HG03442 (cell line): ENCODE data around the gene COL2A1.
A peak's percentile ranks its signal among the peaks of the same experiment; 100 is the strongest.

Source experiments
- ATAC-seq: cut with Tn5 transposase; IDR thresholded peaks from one replicate; pipeline ENCODE4 v1.9.1; 2021; ENCODE audit warnings: mild to moderate bottlenecking, moderate library complexity; ENCODE audit not compliant: unreplicated experiment

The COL2A1 gene

GRCh38 chr12:47991106-47992061 lies 12.9 kb downstream of the COL2A1 start:
- no peak for ATAC-seq

GRCh38 chr12:47990351-47991105 lies 13.7 kb downstream of the COL2A1 start:
- peak; percentile 93 for ATAC-seq

GRCh38 chr12:47989666-47990065 lies 14.6 kb downstream of the COL2A1 start:
- no peak for ATAC-seq

GRCh38 chr12:47989023-47989417 lies 15.3 kb downstream of the COL2A1 start:
- no peak for ATAC-seq

GRCh38 chr12:47988073-47989022 lies 15.9 kb downstream of the COL2A1 start:
- no peak for ATAC-seq

- no peak for ATAC-seq
Observed at GRCh38 chr12:47987411-47988072, 16.7 kb downstream of the COL2A1 start.

GRCh38 chr12:47986832-47987231 lies 17.4 kb downstream of the COL2A1 start:
- ATAC-seq, result no peak

GRCh38 chr12:47986291-47986660 lies 18.0 kb downstream of the COL2A1 start:
- ATAC-seq, result no peak

- no peak for ATAC-seq
Observed at GRCh38 chr12:47985596-47986290, 18.5 kb downstream of the COL2A1 start.

- ATAC-seq, result no peak
Observed at GRCh38 chr12:47984331-47984801, 19.9 kb downstream of the COL2A1 start.

- no peak for ATAC-seq
Observed at GRCh38 chr12:47983541-47984115, 20.6 kb downstream of the COL2A1 start.

- ATAC-seq, result no peak
Observed at GRCh38 chr12:47982770-47983169, 21.5 kb downstream of the COL2A1 start.

GRCh38 chr12:47982311-47982710 lies 22.0 kb downstream of the COL2A1 start:
- ATAC-seq, result no peak

- ATAC-seq, result no peak
Observed at GRCh38 chr12:47981496-47982260, 22.6 kb downstream of the COL2A1 start.

GRCh38 chr12:47980779-47981495 lies 23.3 kb downstream of the COL2A1 start:
- ATAC-seq, result no peak

- ATAC-seq, result no peak
Observed at GRCh38 chr12:47980197-47980596, 24.1 kb downstream of the COL2A1 start.

GRCh38 chr12:47979686-47980085 lies 24.6 kb downstream of the COL2A1 start:
- no peak for ATAC-seq

GRCh38 chr12:47979166-47979565 lies 25.1 kb downstream of the COL2A1 start:
- ATAC-seq, result no peak
